Keratinocyte (primary cell): ENCODE measurements around the gene USB1.

Experiments used
- CTCF ChIP-seq, 3 experiments: IDR thresholded peaks in 1 of 3; conservative IDR thresholded peaks in 1 of 3; optimal IDR thresholded peaks in 1 of 3; 2 replicates in 2 of 3; 3 replicates in 1 of 3; pipeline versions ENCODE3 to v1.5.1; 2011; ENCODE audit warnings: low read length in 3 of 3, mild to moderate bottlenecking in 3 of 3, moderate library complexity in 2 of 3, control low read depth in 1 of 3, inconsistent platforms in 1 of 3; ENCODE audit not compliant: insufficient read depth in 2 of 3; ENCODE audit errors: extremely low read depth in 1 of 3
- EZH2 ChIP-seq: IDR thresholded peaks from one replicate; pipeline ENCODE4 v1.6.1; 2012; ENCODE audit warnings: inconsistent platforms, mild to moderate bottlenecking, low read length, moderate library complexity

DNA sequence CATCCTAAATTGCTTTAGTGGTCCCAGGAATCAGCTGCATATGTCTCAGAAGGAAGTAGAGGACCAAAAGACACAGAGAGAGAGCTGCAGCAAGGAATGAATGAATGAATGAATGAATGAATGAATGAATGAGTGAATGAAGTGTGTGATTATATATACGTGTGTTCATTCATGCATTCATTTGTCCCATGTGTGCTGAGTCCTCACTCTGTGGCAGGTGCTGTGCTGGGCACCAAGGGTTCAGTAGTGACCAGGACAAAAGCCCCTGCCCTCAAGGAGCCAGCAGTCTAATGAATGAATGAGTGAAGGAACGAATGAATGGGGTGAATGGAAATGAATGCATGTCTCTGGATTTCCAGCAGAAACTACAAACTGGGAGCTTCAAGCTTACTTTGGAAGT is 39.7 kb upstream of the USB1 start:
- no peak for TF ChIP-seq CTCF (optimal IDR thresholded peaks at IDR 0.05 in 1 of 3, IDR thresholded peaks at IDR 0.05 in 1 of 3, conservative IDR thresholded peaks at IDR 0.05 in 1 of 3; ENCODE audit: extremely low read depth in 1 of 3, insufficient read depth in 2 of 3, low read length in 3 of 3)
- no peak for TF ChIP-seq EZH2
